HCT116 (cell line): ENCODE measurements around the gene RPN1. TPM values are rescaled to one million over a fixed set of nuclear protein-coding genes. Genes with fewer than 3 reads are reported as not detected.

Experiments used
- ATAC-seq: fragments of 200-7000 bp; cut with Tn5 transposase; 2 replicates; pipeline ENCODE4 v1.9.1; 2020; ENCODE audit warnings: mild to moderate bottlenecking, moderate library complexity
- BruUV-seq: library from RNA; stranded (reverse); fragments of 400-500 nt; replicated peaks from 2 replicates; lab custom pipeline; 2021; lab: Mats Ljungman, UMichigan
- CTCF ChIA-PET: fragments of 300-600 bp; sonication (Branson Sonifier 250); formaldehyde crosslinking; loops from one replicate; lab custom pipeline; 2021; ENCODE audit warnings: antibody characterized with exemption; lab: Charles Lee
- POLR2A ChIA-PET: fragments of 300-600, 350-600 bp; sonication (Branson Sonifier 250); formaldehyde crosslinking; loops from one replicate; lab custom pipeline; 2021; ENCODE audit warnings: antibody characterized with exemption; lab: Charles Lee
- RAD21 ChIA-PET, 2 experiments: fragments of 300-600 bp; sonication (Branson Sonifier 250); formaldehyde crosslinking; loops; one replicate each; lab custom pipeline; 2023; ENCODE audit warnings: low total read pairs in 2 of 2; ENCODE audit not compliant: uncharacterized antibody in 2 of 2, unreplicated experiment in 2 of 2, low non-redundant PET in 1 of 2; lab: Charles Lee
- DNase-seq: peaks from one replicate; pipeline ENCODE4 v3.0.0-alpha.2; 2010; ENCODE audit warnings: low read depth, low spot score
- H2AFZ ChIP-seq: fragments of 200-600 bp; shearing (Covaris generic), sonication (generic); 2 replicates; pipeline ENCODE4 v1.6.1; 2017; ENCODE audit warnings: low read depth, mixed run types, mixed read lengths, antibody characterized with exemption, low read length; ENCODE audit not compliant: poor library complexity, severe bottlenecking
- H3K27ac ChIP-seq: 2 replicates; pipeline ENCODE4 v1.5.1; 2012; ENCODE audit warnings: low read depth, low read length
- H3K27me3 ChIP-seq: fragments of 200-600 bp; sonication (generic); 2 replicates; pipeline ENCODE4 v1.6.1; 2016; ENCODE audit warnings: mixed run types, low read length, mixed read lengths; ENCODE audit not compliant: insufficient read depth
- H3K36me3 ChIP-seq, 2 experiments: fragments of 200-500 bp in 1 of 2; fragments of 200-600 bp in 1 of 2; sonication (Bioruptor generic) in 1 of 2; sonication (generic) in 1 of 2; 2 replicates each; pipeline versions ENCODE4 v1.5.1 to v1.6.1; 2014 to 2016; ENCODE audit warnings: low read length in 2 of 2, inconsistent platforms in 1 of 2, mixed read lengths in 1 of 2, mixed run types in 1 of 2; ENCODE audit not compliant: insufficient read depth in 2 of 2, control insufficient read depth in 1 of 2
- H3K4me1 ChIP-seq, 2 experiments: fragments of 200-600 bp in 1 of 2; sonication (generic) in 1 of 2; 2 replicates each; pipeline versions ENCODE4 v1.5.1 to v1.6.1; 2012 to 2017; ENCODE audit warnings: low read length in 2 of 2, inconsistent platforms in 1 of 2, mild to moderate bottlenecking in 1 of 2, mixed read lengths in 1 of 2, mixed run types in 1 of 2, moderate library complexity in 1 of 2; ENCODE audit not compliant: insufficient read depth in 2 of 2, control insufficient read depth in 1 of 2
- H3K4me2 ChIP-seq: fragments of 200-600 bp; sonication (generic); 2 replicates; pipeline ENCODE4 v1.6.1; 2017; ENCODE audit warnings: mixed run types, low read length, mixed read lengths
- H3K4me3 ChIP-seq, 2 experiments: fragments of 200-600 bp in 1 of 2; sonication (generic) in 1 of 2; replicated peaks in 1 of 2; 2 replicates each; pipeline ENCODE4 v1.5.1; 2011 to 2016; ENCODE audit warnings: low read length in 2 of 2, control low read depth in 1 of 2, low read depth in 1 of 2, mild to moderate bottlenecking in 1 of 2, mixed read lengths in 1 of 2, mixed run types in 1 of 2
- H3K79me2 ChIP-seq: fragments of 200-600 bp; sonication (generic); 2 replicates; pipeline ENCODE4 v1.6.1; 2017; ENCODE audit warnings: mild to moderate bottlenecking, mixed run types, low read length, moderate library complexity, mixed read lengths; ENCODE audit not compliant: insufficient read depth
- H3K9ac ChIP-seq: fragments of 200-600 bp; sonication (generic); 2 replicates; pipeline ENCODE4 v1.6.1; 2016; ENCODE audit warnings: low read length, mixed read lengths
- H3K9me2 ChIP-seq: fragments of 200-600 bp; sonication (generic), shearing (Covaris generic); 2 replicates; pipeline ENCODE4 v1.6.1; 2017; ENCODE audit warnings: mixed run types, mild to moderate bottlenecking, moderate library complexity; ENCODE audit not compliant: insufficient read depth
- H3K9me3 ChIP-seq, 2 experiments: fragments of 200-500 bp in 1 of 2; fragments of 200-600 bp in 1 of 2; sonication (Bioruptor generic) in 1 of 2; sonication (generic) in 1 of 2; 2 replicates each; pipeline ENCODE4 v1.6.1; 2014 to 2017; ENCODE audit warnings: low read length in 2 of 2, mixed read lengths in 2 of 2, inconsistent platforms in 1 of 2, low read depth in 1 of 2, mild to moderate bottlenecking in 1 of 2, mixed run types in 1 of 2, moderate library complexity in 1 of 2; ENCODE audit not compliant: control insufficient read depth in 1 of 2, insufficient read depth in 1 of 2
- H4K20me1 ChIP-seq: fragments of 200-600 bp; sonication (generic), shearing (Covaris generic); 2 replicates; pipeline ENCODE4 v1.6.1; 2017; ENCODE audit warnings: mixed run types, mild to moderate bottlenecking, moderate library complexity; ENCODE audit not compliant: insufficient read depth
- ATF3 ChIP-seq: IDR thresholded peaks from 2 replicates; pipeline ENCODE4 v1.6.1; 2012
- CTCF ChIP-seq, 3 experiments: fragments of 200-600 bp in 1 of 3; sonication (generic) in 1 of 3; IDR thresholded peaks in 2 of 3; conservative IDR thresholded peaks in 1 of 3; 2 replicates each; pipeline ENCODE4 v1.5.1; 2012 to 2017; ENCODE audit warnings: low read depth in 2 of 3, low read length in 2 of 3, antibody characterized with exemption in 1 of 3, borderline replicate concordance in 1 of 3, control low read depth in 1 of 3, mild to moderate bottlenecking in 1 of 3, mixed read lengths in 1 of 3, mixed run types in 1 of 3, moderate library complexity in 1 of 3; ENCODE audit not compliant: insufficient read depth in 1 of 3
- EGR1 ChIP-seq: IDR thresholded peaks from 2 replicates; pipeline ENCODE4 v1.6.1; 2012; ENCODE audit warnings: low read depth
- ELF1 ChIP-seq: IDR thresholded peaks from 2 replicates; pipeline ENCODE4 v1.6.1; 2012; ENCODE audit warnings: low read depth, borderline replicate concordance
- EZH2 ChIP-seq: fragments of 200-600 bp; sonication (generic); IDR thresholded peaks from 2 replicates; pipeline ENCODE4 v1.6.1; 2017; ENCODE audit warnings: antibody characterized with exemption, mixed run types
- FOSL1 ChIP-seq: IDR thresholded peaks from 2 replicates; pipeline ENCODE4 v1.6.1; 2012; ENCODE audit warnings: low read depth
- MAX ChIP-seq: IDR thresholded peaks from 2 replicates; pipeline ENCODE4 v1.6.1; 2012
- POLR2A ChIP-seq: IDR thresholded peaks from 2 replicates; pipeline ENCODE4 v1.7.0; 2011; ENCODE audit warnings: borderline replicate concordance; ENCODE audit not compliant: insufficient read depth, insufficient read length; ENCODE audit errors: extremely low read depth
- POLR2AphosphoS5 ChIP-seq: IDR thresholded peaks from 2 replicates; pipeline ENCODE4 v1.6.1; 2011; ENCODE audit warnings: mild to moderate bottlenecking, low read depth, low read length, moderate library complexity
- REST ChIP-seq: IDR thresholded peaks from 2 replicates; pipeline ENCODE4 v1.6.1; 2012; ENCODE audit warnings: low read depth
- SIN3A ChIP-seq: IDR thresholded peaks from 2 replicates; pipeline ENCODE4 v1.6.1; 2012; ENCODE audit warnings: low read depth
- SP1 ChIP-seq: IDR thresholded peaks from 2 replicates; pipeline ENCODE4 v1.6.1; 2012; ENCODE audit warnings: low read depth
- SRF ChIP-seq: IDR thresholded peaks from 2 replicates; pipeline ENCODE4 v1.6.1; 2012; ENCODE audit warnings: low read depth
- TCF7L2 ChIP-seq: IDR thresholded peaks from 2 replicates; pipeline ENCODE4 v1.7.0; 2011; ENCODE audit warnings: borderline replicate concordance, inconsistent platforms; ENCODE audit not compliant: insufficient read depth, insufficient read length; ENCODE audit errors: extremely low read depth
- YY1 ChIP-seq: IDR thresholded peaks from 2 replicates; pipeline ENCODE4 v1.6.1; 2011; ENCODE audit warnings: low read length, low read depth, moderate library complexity, mild to moderate bottlenecking; ENCODE audit not compliant: insufficient replicate concordance; ENCODE audit errors: extremely low read depth
- ZFX ChIP-seq: fragments of 450-650 bp; IDR thresholded peaks from 2 replicates; pipeline ENCODE4 v1.6.1; 2017
- ZNF274 ChIP-seq: fragments of 200-500 bp; sonication (Bioruptor generic); IDR thresholded peaks from 2 replicates; pipeline ENCODE4 v1.6.1; 2014; ENCODE audit warnings: mild to moderate bottlenecking, low read depth, low read length, inconsistent platforms
- intact Hi-C: fragments of 100-400 bp; cut with micrococcal nuclease; formaldehyde crosslinking; loops from 2 replicates; pipeline ENCODE4 v1.10.0; 2022
- total RNA-seq: library from RNA; stranded (reverse); gene quantifications from one replicate; pipeline ENCODE4 v1.2.1, GENCODE V29; 2021; ENCODE audit not compliant: unreplicated experiment

The RPN1 gene
- total RNA-seq, 1 experiment from 2014 or later: 218 TPM

- Histone ChIP-seq H4K20me1 (peaks cover 15% of the 10 kb centered on the region), H3K79me2 (peaks cover 91% of the 10 kb centered on the region), H3K4me1 (no peaks in the 10 kb centered on the region), H3K9ac (no peak overlapping the region), H3K9me3 (no peaks in the 10 kb centered on the region), H3K36me3 (peaks cover 32 to 38% of the 10 kb centered on the region in 2 experiments), H3K9me2 (no peaks in the 10 kb centered on the region), H2AFZ (no peak overlapping the region), H3K4me2 (no peak overlapping the region), H3K27ac (no peak overlapping the region), H3K4me3 (no peak overlapping the region), H3K27me3 (no peaks in the 10 kb centered on the region)
- BruUV-seq: no TSS peak
- ChIA-PET RAD21 (no interaction called here), CTCF (no interaction called here), POLR2A (no interaction called here)
- DNase-seq (no peak), ATAC-seq (no peak)
- intact Hi-C loops: no loop called here
- TF ChIP-seq ZFX: no peak
- no peak for TF ChIP-seq SP1
- TF ChIP-seq POLR2AphosphoS5: no peak
- TF ChIP-seq CTCF (IDR thresholded peaks at IDR 0.05 in 2 of 3, conservative IDR thresholded peaks at IDR 0.05 in 1 of 3; ENCODE audit: borderline replicate concordance in 1 of 3, insufficient read depth in 1 of 3, low read depth in 2 of 3, low read length in 2 of 3): no peak
- TF ChIP-seq ATF3: no peak
- no peak for TF ChIP-seq EZH2
- no peak for TF ChIP-seq FOSL1
- no peak for TF ChIP-seq YY1
- TF ChIP-seq REST: no peak
- no peak for TF ChIP-seq POLR2A
- no peak for TF ChIP-seq EGR1
- no peak for TF ChIP-seq TCF7L2
- no peak for TF ChIP-seq ELF1
- no peak for TF ChIP-seq ZNF274
- no peak for TF ChIP-seq SRF
- no peak for TF ChIP-seq SIN3A
- no peak for TF ChIP-seq MAX
Measured at GRCh38 chr3:128634075-128634611, 16.5 kb downstream of the RPN1 start.
